GM10847 (cell line): Measurements from ENCODE around the gene CRYGS.

Experiments
- POLR2A ChIP-seq: IDR thresholded peaks from 2 replicates; pipeline ENCODE4 v1.6.1; 2011; ENCODE audit not compliant: insufficient read length; ENCODE audit errors: extremely low read depth

CRYGS gene

DNA sequence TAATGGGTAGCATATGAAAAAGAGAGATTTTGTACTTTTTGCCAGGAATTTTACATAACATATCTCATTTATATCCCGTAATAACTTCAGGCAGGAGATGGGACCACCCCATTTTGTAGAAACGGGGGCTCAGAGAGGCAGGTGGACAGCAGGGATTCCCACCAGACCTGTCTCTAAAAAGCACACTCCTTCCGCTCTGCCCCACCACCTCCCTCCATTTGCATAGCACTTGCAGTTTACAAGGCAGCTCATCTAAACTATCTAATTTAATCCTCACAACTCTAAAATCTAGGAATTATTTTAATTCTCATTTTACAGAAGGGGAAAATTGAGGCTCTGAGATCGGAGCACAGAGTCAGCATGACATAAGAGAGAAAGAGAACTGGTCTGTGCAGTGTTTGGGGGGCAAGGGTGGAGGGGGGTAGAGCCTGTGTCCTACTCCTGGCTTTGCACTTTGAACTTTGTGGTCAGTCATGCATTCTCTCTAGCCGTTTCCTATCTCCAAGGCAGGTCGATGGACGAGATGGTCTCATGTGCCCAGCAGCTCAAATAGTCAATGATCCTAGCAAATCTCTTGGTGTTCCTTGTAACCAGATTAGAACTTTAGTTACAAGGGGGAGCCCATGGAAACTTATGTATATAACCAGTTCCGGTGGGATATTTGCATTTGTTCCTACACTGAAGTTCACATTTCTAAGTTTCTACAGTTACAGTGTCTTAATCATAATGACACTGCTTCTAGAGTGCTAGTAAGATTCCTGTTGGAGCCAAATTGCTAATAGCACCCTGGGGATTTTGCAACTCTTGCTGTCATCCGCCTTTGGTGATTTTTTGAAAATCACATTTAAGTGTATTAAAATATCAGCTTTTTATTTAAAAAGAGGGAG, 18.6 kb downstream of the CRYGS start:
- no peak for TF ChIP-seq POLR2A

GRCh38 chr3:186524616-186525015, 19.6 kb downstream of the CRYGS start:
- TF ChIP-seq POLR2A: no peak

- no peak for TF ChIP-seq POLR2A
Measured at GRCh38 chr3:186523434-186523833, 20.7 kb downstream of the CRYGS start.

DNA sequence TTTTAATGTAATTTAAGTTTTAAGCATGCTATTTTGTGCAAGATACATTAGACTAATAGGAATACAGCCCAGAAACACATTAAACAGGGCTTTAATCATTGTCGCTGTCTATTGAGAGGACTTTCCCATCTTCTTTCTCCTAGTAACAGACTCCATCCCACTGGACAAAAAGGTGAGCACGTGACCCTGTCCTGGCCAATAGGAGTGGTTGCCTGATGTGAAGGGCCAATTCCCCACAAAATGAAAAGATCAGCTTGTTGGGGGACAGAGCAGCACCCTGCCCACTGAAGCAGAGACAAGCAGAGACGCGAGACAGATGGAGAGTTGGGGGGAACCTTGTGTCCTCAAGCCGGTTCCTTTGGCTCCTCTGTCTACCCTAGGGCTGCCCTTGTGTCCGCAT, 21.2 kb downstream of the CRYGS start:
- no peak for TF ChIP-seq POLR2A

- TF ChIP-seq POLR2A: no peak
Measured at GRCh38 chr3:186520957-186521842, 23.0 kb downstream of the CRYGS start.

GRCh38 chr3:186520431-186520830, 23.7 kb downstream of the CRYGS start:
- no peak for TF ChIP-seq POLR2A

- TF ChIP-seq POLR2A: no peak
Measured at GRCh38 chr3:186519021-186519658, 25.0 kb downstream of the CRYGS start.

- no peak for TF ChIP-seq POLR2A
Measured at GRCh38 chr3:186517218-186517617, 27.0 kb downstream of the CRYGS start.

GRCh38 chr3:186516646-186517045, 27.5 kb downstream of the CRYGS start:
- no peak for TF ChIP-seq POLR2A

DNA sequence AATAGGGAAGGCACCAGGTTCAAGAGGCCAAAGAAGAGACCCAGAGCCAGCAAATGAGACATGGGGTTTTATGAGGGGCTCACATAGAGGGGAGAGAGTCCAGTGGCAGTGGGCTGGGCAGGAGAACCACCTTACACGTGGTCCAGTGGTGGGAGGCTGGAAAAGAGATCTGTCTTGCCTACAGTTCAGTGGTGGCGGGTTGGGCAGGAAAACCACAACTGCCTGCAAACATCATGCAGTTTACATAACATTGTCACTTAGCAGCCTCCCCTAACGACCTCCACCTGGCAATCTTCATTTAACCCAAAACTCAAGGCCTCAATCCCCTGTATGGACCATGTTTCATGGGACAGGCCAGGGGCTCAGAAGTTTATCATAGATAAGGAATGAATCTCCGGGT, 29.1 kb downstream of the CRYGS start:
- no peak for TF ChIP-seq POLR2A

DNA sequence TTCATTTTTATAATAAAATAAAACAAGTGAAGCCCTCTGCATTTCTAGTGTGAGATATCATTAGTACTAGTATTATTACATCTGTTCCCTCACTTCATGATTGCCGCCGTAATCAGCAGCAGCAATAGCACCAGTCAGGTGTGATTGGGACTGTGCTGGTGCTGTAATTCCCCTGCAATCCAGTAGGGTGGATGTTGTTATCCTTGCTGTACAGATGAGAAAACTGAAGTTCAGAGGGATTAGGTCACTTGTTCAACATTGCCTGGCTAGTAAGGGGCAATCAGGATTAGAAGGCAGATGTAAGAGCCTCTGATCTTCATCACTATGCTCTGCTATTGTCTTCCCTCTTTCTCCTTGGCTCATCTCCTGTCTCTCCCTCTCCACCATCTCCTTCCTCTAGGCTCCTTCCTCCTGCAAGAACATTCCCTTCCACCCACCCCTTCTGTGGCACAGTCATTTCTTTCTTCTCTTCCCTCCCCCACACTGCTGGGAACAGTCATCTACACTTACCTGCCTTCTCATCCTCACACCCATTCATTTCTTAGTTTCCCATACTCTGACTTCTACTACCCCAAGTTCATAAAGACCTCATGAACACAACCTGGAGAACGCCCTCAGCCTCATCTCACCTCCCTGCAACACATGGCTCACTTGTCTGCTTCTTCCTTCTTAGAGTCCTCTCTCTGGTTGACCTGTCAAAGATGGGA, 29.7 kb downstream of the CRYGS start:
- TF ChIP-seq POLR2A: no peak

DNA sequence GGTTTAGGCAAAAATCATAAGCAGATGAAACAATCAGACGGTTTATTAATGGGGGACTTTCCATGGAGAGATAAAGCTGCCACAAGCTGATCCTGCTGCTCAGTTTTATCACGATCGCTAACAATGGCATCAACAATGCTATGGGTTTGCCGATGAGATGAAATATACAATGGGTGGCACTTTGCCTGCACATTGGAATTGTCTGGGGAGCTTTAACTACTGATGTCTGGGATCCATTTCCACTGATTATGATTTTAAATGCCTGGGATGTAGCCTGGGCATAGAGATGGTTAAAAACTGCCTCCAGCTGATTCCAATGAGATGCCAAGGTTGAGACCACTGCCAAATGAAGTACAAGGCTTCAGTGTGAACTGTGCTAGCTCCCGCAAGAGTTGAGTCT, 30.8 kb downstream of the CRYGS start:
- TF ChIP-seq POLR2A: no peak

DNA sequence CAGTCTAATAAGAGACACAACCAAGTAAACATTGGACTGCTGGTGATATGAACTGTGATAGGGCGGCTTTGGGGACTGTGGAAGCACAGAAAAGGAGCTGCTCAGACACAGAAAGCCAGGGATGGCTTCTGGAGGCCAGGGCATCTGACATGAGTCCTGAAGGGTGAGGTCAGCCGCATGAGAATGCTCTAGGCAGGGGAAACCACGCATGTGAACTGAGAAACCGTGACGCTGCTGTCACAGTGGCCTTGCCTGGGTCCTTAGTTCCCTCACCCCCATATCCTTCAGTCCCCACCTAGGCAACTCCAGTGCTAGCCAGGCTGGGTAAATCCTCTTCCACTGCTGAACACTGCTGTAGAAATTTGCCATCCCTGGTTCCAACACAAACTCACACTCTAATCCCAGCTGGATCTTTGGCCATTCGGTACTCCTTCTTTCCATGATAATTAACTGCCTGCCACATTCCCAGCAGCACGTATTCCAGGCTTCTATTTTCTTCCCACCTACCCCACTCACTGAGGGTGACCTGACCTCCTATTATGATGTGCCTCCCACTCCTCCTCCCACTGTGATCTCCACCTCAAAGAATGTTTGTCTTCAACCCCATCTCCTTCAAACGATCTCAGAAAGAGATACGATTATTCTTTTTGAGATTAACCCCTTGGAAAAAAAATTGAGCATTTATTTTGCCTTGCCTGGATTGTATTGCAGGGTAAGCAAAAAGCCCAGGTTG, 31.4 kb downstream of the CRYGS start:
- no peak for TF ChIP-seq POLR2A

- TF ChIP-seq POLR2A: no peak
Measured at GRCh38 chr3:186511702-186512101, 32.5 kb downstream of the CRYGS start.
